H9 (cell line): ENCODE results near the gene RNF103. TPM values are rescaled to one million over a fixed set of nuclear protein-coding genes. Genes with fewer than 3 reads are reported as not detected.
"Not testable (repeated sequence)": the region's sequence is repeated elsewhere in the genome, so short reads cannot be mapped to it uniquely, and the experiment has no call there.

Experiments
- DNase-seq: peaks from one replicate; pipeline ENCODE4 v3.0.0-alpha.2; 2017
- H2AFZ ChIP-seq: one replicate; pipeline ENCODE4 v1.6.1; 2013; ENCODE audit warnings: mild to moderate bottlenecking, low read length, control low read depth, moderate library complexity
- H2AK5ac ChIP-seq: 2 replicates; pipeline ENCODE4 v1.6.1; 2013; ENCODE audit warnings: low read length, control low read depth, mixed read lengths; ENCODE audit not compliant: insufficient read length
- H2BK120ac ChIP-seq: one replicate; pipeline ENCODE4 v1.6.1; 2013; ENCODE audit warnings: low read depth, mild to moderate bottlenecking, low read length, control low read depth, inconsistent platforms; ENCODE audit not compliant: poor library complexity, severe bottlenecking
- H2BK12ac ChIP-seq: 2 replicates; pipeline ENCODE4 v1.6.1; 2013; ENCODE audit warnings: low read length, control low read depth, mixed read lengths, low read depth; ENCODE audit not compliant: insufficient read length
- H2BK15ac ChIP-seq: 2 replicates; pipeline ENCODE4 v1.6.1; 2013; ENCODE audit warnings: low read depth, low read length, control low read depth
- H2BK20ac ChIP-seq: one replicate; pipeline ENCODE4 v1.6.1; 2013; ENCODE audit warnings: low read depth, mild to moderate bottlenecking, low read length, control low read depth, inconsistent platforms; ENCODE audit not compliant: poor library complexity, severe bottlenecking
- H2BK5ac ChIP-seq: 2 replicates; pipeline ENCODE4 v1.6.1; 2013; ENCODE audit warnings: low read length, control low read depth, mixed read lengths; ENCODE audit not compliant: insufficient read length
- H3K14ac ChIP-seq: 2 replicates; pipeline ENCODE4 v1.6.1; 2013; ENCODE audit warnings: low read length, control low read depth; ENCODE audit not compliant: insufficient read depth
- H3K18ac ChIP-seq: 2 replicates; pipeline ENCODE4 v1.6.1; 2013; ENCODE audit warnings: low read depth, mild to moderate bottlenecking, mixed read lengths, low read length, control low read depth; ENCODE audit not compliant: insufficient read length
- H3K23ac ChIP-seq: 2 replicates; pipeline ENCODE4 v1.6.1; 2013; ENCODE audit warnings: low read length, control low read depth, mixed read lengths, low read depth; ENCODE audit not compliant: insufficient read length
- H3K23me2 ChIP-seq: 2 replicates; pipeline ENCODE4 v1.6.1; 2013; ENCODE audit warnings: low read depth, mild to moderate bottlenecking, mixed read lengths, low read length, control low read depth; ENCODE audit not compliant: insufficient read length, poor library complexity, severe bottlenecking
- H3K27ac ChIP-seq: 2 replicates; pipeline ENCODE4 v1.5.1; 2013; ENCODE audit warnings: low read length, control low read depth, mixed read lengths, low read depth; ENCODE audit not compliant: insufficient read length
- H3K27me3 ChIP-seq: 2 replicates; pipeline ENCODE4 v1.6.1; 2013; ENCODE audit warnings: low read length, control low read depth, inconsistent platforms; ENCODE audit not compliant: insufficient read depth
- H3K4ac ChIP-seq: 2 replicates; pipeline ENCODE4 v1.6.1; 2013; ENCODE audit warnings: low read depth, mild to moderate bottlenecking, control low read depth, inconsistent platforms, low read length, moderate library complexity
- H3K4me1 ChIP-seq: 2 replicates; pipeline ENCODE4 v1.6.1; 2013; ENCODE audit warnings: low read length, control low read depth, inconsistent platforms; ENCODE audit not compliant: insufficient read depth
- H3K4me2 ChIP-seq: 2 replicates; pipeline ENCODE4 v1.6.1; 2013; ENCODE audit warnings: low read length, control low read depth, mixed read lengths; ENCODE audit not compliant: insufficient read length, insufficient read depth
- H3K56ac ChIP-seq: 2 replicates; pipeline ENCODE4 v1.6.1; 2013; ENCODE audit warnings: low read depth, mild to moderate bottlenecking, mixed read lengths, low read length, control low read depth; ENCODE audit not compliant: insufficient read length
- H3K79me1 ChIP-seq: 2 replicates; pipeline ENCODE4 v1.6.1; 2013; ENCODE audit warnings: low read depth, mild to moderate bottlenecking, moderate library complexity, low read length, control low read depth, inconsistent platforms; ENCODE audit not compliant: insufficient read depth, poor library complexity, severe bottlenecking
- H3K79me2 ChIP-seq: 2 replicates; pipeline ENCODE4 v1.6.1; 2013; ENCODE audit warnings: low read length, control low read depth, inconsistent platforms; ENCODE audit not compliant: insufficient read depth
- H3K9ac ChIP-seq: 2 replicates; pipeline ENCODE4 v1.6.1; 2013; ENCODE audit warnings: low read length, control low read depth, mixed read lengths; ENCODE audit not compliant: insufficient read length; ENCODE audit errors: extremely low read depth
- H3K9me3 ChIP-seq: one replicate; pipeline ENCODE4 v1.6.1; 2013; ENCODE audit warnings: low read depth, low read length, inconsistent platforms; ENCODE audit not compliant: control insufficient read depth
- H3T11ph ChIP-seq: one replicate; pipeline ENCODE4 v1.6.1; 2013; ENCODE audit warnings: mild to moderate bottlenecking, low read length, control low read depth, inconsistent platforms
- H4K20me1 ChIP-seq: one replicate; pipeline ENCODE4 v1.6.1; 2013; ENCODE audit not compliant: control insufficient read depth, insufficient read length, insufficient read depth
- H4K5ac ChIP-seq: 2 replicates; pipeline ENCODE4 v1.6.1; 2013; ENCODE audit warnings: low read depth, mild to moderate bottlenecking, mixed read lengths, low read length, control low read depth; ENCODE audit not compliant: insufficient read length
- H4K8ac ChIP-seq: replicated peaks from 2 replicates; pipeline ENCODE4 v1.6.1; 2013; ENCODE audit warnings: low read length, control low read depth, mixed read lengths, low read depth; ENCODE audit not compliant: insufficient read length
- H4K91ac ChIP-seq: 2 replicates; pipeline ENCODE4 v1.6.1; 2013; ENCODE audit warnings: low read depth, mild to moderate bottlenecking, moderate library complexity, mixed read lengths, low read length, control low read depth; ENCODE audit not compliant: insufficient read length
- H3K27ac Mint-ChIP-seq, 3 experiments: 2 replicates in 2 of 3; 3 replicates in 1 of 3; pipeline ENCODE4 v1.8.0; 2020 to 2021; ENCODE audit warnings: mixed read lengths in 3 of 3, mild to moderate bottlenecking in 1 of 3, moderate library complexity in 1 of 3
- H3K27me3 Mint-ChIP-seq: 2 replicates; pipeline ENCODE4 v1.8.0; 2021; ENCODE audit warnings: low read depth, mild to moderate bottlenecking, moderate library complexity, mixed read lengths
- H3K36me3 Mint-ChIP-seq, 3 experiments: 2 replicates in 2 of 3; 3 replicates in 1 of 3; pipeline ENCODE4 v1.8.0; 2020 to 2021; ENCODE audit warnings: low read depth in 3 of 3, mixed read lengths in 3 of 3; ENCODE audit not compliant: insufficient read depth in 1 of 3
- H3K4me1 Mint-ChIP-seq, 2 experiments: 2 replicates each; pipeline ENCODE4 v1.8.0; 2020; ENCODE audit warnings: mixed read lengths in 2 of 2
- H3K4me3 Mint-ChIP-seq, 2 experiments: 2 replicates in 1 of 2; 3 replicates in 1 of 2; pipeline ENCODE4 v1.8.0; 2020 to 2021; ENCODE audit warnings: mild to moderate bottlenecking in 2 of 2, mixed read lengths in 2 of 2, moderate library complexity in 1 of 2
- H3K9me3 Mint-ChIP-seq, 2 experiments: 2 replicates in 1 of 2; 3 replicates in 1 of 2; pipeline ENCODE4 v1.8.0; 2020; ENCODE audit warnings: mild to moderate bottlenecking in 2 of 2, mixed read lengths in 2 of 2, moderate library complexity in 1 of 2
- CTCF ChIP-seq: fragments of 200-600 bp; sonication (generic); conservative IDR thresholded peaks from 3 replicates; pipeline ENCODE4 v1.8.0; 2021; ENCODE audit warnings: antibody characterized with exemption, mild to moderate bottlenecking
- WGBS: extraction: QIAGEN DNeasy Blood & Tissue Kit; methylation state at CpG from one replicate; pipeline ENCODE4 v1.1.7; 2013; ENCODE audit warnings: missing lambda C conversion rate, low lambda C conversion rate, mixed read lengths; ENCODE audit not compliant: insufficient read length; ENCODE audit errors: extremely low coverage; 5-methylcytosine and 5-hydroxymethylcytosine counted together
- total RNA-seq: library from RNA; stranded (reverse); gene quantifications from 2 replicates; pipeline ENCODE4 v1.2.1, GENCODE V29; 2021

RNF103 gene
- total RNA-seq, 1 experiment from 2014 or later, result 7.1 TPM

DNA sequence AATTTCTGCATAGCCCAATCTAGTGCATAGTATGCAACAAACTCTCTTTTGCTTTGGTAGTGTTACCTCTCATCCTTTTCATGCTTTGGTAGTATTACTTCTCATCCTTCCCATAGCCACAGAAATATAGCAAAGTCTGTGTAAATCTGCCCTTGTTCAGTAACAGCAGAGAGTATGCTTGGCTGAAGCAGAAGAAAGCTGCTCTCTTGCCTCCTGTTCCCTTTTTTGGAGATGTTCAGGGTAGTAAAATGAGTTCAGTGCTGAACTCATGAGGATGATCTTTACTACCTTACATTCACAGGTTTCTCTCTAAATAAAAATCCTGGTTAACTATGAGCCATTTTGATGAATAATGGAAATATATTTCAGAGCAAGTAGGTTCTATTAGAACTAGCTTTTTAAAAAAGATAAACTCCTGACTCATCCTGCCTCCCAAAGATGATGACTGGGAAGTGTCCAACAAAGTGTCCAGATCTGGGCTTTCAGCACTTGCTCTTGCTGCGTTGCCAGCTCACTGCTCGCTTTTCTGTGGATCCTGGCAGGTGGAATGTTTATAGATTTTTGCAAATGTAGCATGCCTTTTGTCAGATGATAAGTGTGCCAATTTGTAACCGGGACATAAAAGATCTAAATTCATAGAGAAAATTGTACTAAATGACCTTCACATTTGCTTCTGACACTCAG is 31.0 kb downstream of the RNF103 start:
- Histone ChIP-seq H3K27me3 (no peaks in the 10 kb centered on the region), H3T11ph (no peak overlapping the region), H2BK15ac (no peak overlapping the region), H4K5ac (no peak overlapping the region), H3K27ac (no peak overlapping the region), H2BK5ac (no peak overlapping the region), H3K9ac (no peak overlapping the region), H3K79me1 (no peaks in the 10 kb centered on the region), H3K14ac (no peak overlapping the region), H2BK20ac (no peak overlapping the region), H3K4me1 (no peaks in the 10 kb centered on the region), H3K23ac (no peak overlapping the region), H4K20me1 (no peaks in the 10 kb centered on the region), H3K9me3 (no peaks in the 10 kb centered on the region), H2BK12ac (no peak overlapping the region), H2BK120ac (no peak overlapping the region), H2AFZ (no peak overlapping the region), H3K18ac (no peak overlapping the region), H4K91ac (no peak overlapping the region), H2AK5ac (no peak overlapping the region), H3K23me2 (no peaks in the 10 kb centered on the region), H3K4me2 (no peak overlapping the region), H4K8ac (no peak overlapping the region), H3K79me2 (no peaks in the 10 kb centered on the region), H3K4ac (no peak overlapping the region), H3K56ac (no peak overlapping the region)
- no peak for DNase-seq
- Mint-ChIP-seq H3K36me3 (no peaks in the 10 kb centered on the region), H3K4me3 (no peak overlapping the region), H3K9me3 (peaks cover 0 to 4% of the 10 kb centered on the region in 2 experiments; a peak in 3 of 5 replicates), H3K27ac (no peak overlapping the region), H3K27me3 (peaks cover 7% of the 10 kb centered on the region), H3K4me1 (0 out of 4 replicates have a peak, but pooled peaks cover 0 to 2% of the 10 kb centered on the region in 2 experiments)
- TF ChIP-seq CTCF, result no peak
- WGBS, result no CpG with 5 or more reads among the region's 3 CpGs

- H3K4me2 ChIP-seq, H3K36me3 Mint-ChIP-seq, H2BK15ac ChIP-seq, H2AFZ ChIP-seq, H2BK120ac ChIP-seq, H3K4me1 Mint-ChIP-seq, H2BK20ac ChIP-seq, H3K79me1 ChIP-seq, H3K23ac ChIP-seq, H3K14ac ChIP-seq, H3K4ac ChIP-seq, H3K56ac ChIP-seq, H3K27ac ChIP-seq, H4K20me1 ChIP-seq, H4K5ac ChIP-seq, H3K4me1 ChIP-seq, H3K23me2 ChIP-seq, H3K27me3 ChIP-seq, DNase-seq, H2BK5ac ChIP-seq, H2AK5ac ChIP-seq, H3K9ac ChIP-seq, H3K4me3 Mint-ChIP-seq, H4K91ac ChIP-seq, H4K8ac ChIP-seq, H3K27ac Mint-ChIP-seq, H3T11ph ChIP-seq, H3K18ac ChIP-seq, H3K79me2 ChIP-seq, H3K9me3 Mint-ChIP-seq, H3K9me3 ChIP-seq, H2BK12ac ChIP-seq: not testable (repeated sequence)
- no CpG with 5 or more reads among the region's 5 CpGs for WGBS
- peaks cover 11% of the 10 kb centered on the region for H3K27me3 Mint-ChIP-seq
Observed at GRCh38 chr2:86589701-86590100, 34.0 kb downstream of the RNF103 start.
